Peyer's patch (tissue), 4 donors: Measurements from ENCODE around the gene OR5A1. TPM values are rescaled to one million over a fixed set of nuclear protein-coding genes. Genes with fewer than 3 reads are reported as not detected.

Source experiments
- DNase-seq, 3 donors: peaks; one replicate each; pipeline ENCODE4 v3.0.0-alpha.2; 2017 to 2019
- H3K27ac ChIP-seq, 4 donors: fragments of 200-600 bp; sonication (generic); one replicate each; pipeline ENCODE4 v1.5.1; 2016 to 2019
- H3K27me3 ChIP-seq, 2 donors: fragments of 200-600 bp; sonication (generic); one replicate each; pipeline ENCODE4 v1.5.1; 2019
- H3K36me3 ChIP-seq, 3 donors: fragments of 200-600 bp; sonication (generic); one replicate each; pipeline ENCODE4 v1.5.1; 2016 to 2019
- H3K4me1 ChIP-seq, 4 donors: fragments of 200-600 bp; sonication (generic); one replicate each; pipeline ENCODE4 v1.5.1; 2016 to 2019
- H3K4me3 ChIP-seq, 4 donors: fragments of 200-600 bp; sonication (generic); 1 replicate in 3 of 4; 2 replicates in 1 of 4; pipeline ENCODE4 v1.5.1; 2016 to 2019; ENCODE audit warnings: mild to moderate bottlenecking in 1 of 4
- H3K9me3 ChIP-seq, 4 donors: fragments of 200-600 bp; sonication (generic); one replicate each; pipeline ENCODE4 v1.5.1; 2016 to 2019; ENCODE audit warnings: mild to moderate bottlenecking in 1 of 4
- CTCF ChIP-seq, 6 experiments: fragments of 450-650 bp in 4 of 6; fragments of 200-600 bp in 2 of 6; sonication (generic) in 1 of 6; IDR thresholded peaks; one replicate each; pipeline ENCODE4 v1.5.1; 2017 to 2019; ENCODE audit warnings: antibody characterized with exemption in 6 of 6, mild to moderate bottlenecking in 3 of 6, moderate library complexity in 1 of 6
- POLR2A ChIP-seq, 2 donors: fragments of 450-650 bp; IDR thresholded peaks; one replicate each; pipeline ENCODE4 v1.5.1; 2017; ENCODE audit warnings: antibody characterized with exemption in 2 of 2, mild to moderate bottlenecking in 2 of 2, moderate library complexity in 2 of 2
- total RNA-seq, 4 donors: library from RNA; depleted of rRNA; stranded (reverse); fragments of >200 nt; gene quantifications; one replicate each; pipeline ENCODE4 v1.1.0, GENCODE V29; 2016

OR5A1 gene
- total RNA-seq, 4 donors from 2014 or later: not detected

GRCh38 chr11:59479906-59480305 lies 43.6 kb downstream of the OR5A1 start:
- Histone ChIP-seq H3K27ac (no peak overlapping the region), H3K4me1 (no peaks in the 10 kb centered on the region), H3K9me3 (no peaks in the 10 kb centered on the region), H3K36me3 (no peaks in the 10 kb centered on the region), H3K4me3 (no peak overlapping the region), H3K27me3 (no peaks in the 10 kb centered on the region)
- TF ChIP-seq POLR2A (IDR thresholded peaks at IDR 0.05): no peak
- no peak for TF ChIP-seq CTCF (IDR thresholded peaks at IDR 0.05)
- no peak for DNase-seq

GRCh38 chr11:59480359-59480758 lies 44.1 kb downstream of the OR5A1 start:
- no peaks in the 10 kb centered on the region for H3K36me3 ChIP-seq
- no peak overlapping the region for H3K27ac ChIP-seq
- no peak overlapping the region for H3K4me3 ChIP-seq
- H3K9me3 ChIP-seq: no peaks in the 10 kb centered on the region
- H3K4me1 ChIP-seq: no peaks in the 10 kb centered on the region
- no peak for DNase-seq
- no peaks in the 10 kb centered on the region for H3K27me3 ChIP-seq
- TF ChIP-seq POLR2A (IDR thresholded peaks at IDR 0.05) (no peak), CTCF (IDR thresholded peaks at IDR 0.05) (no peak)

Other genes starting within 250 kb of the OR5A1 start
- 10 to 100 TPM in 1 of 4 donors, 1 to 10 TPM in 3; 3.5 to 51.2 (median 6.0) TPM for gene MPEG1, start 223.5 kb upstream of the OR5A1 start, total RNA-seq
- gene OR5AN1, start 77.6 kb upstream of the OR5A1 start, total RNA-seq: not detected
- gene OR5A2, start 10.1 kb upstream of the OR5A1 start, total RNA-seq: not detected
- not detected for gene OR4D6, start 20.5 kb downstream of the OR5A1 start, total RNA-seq
- not detected for gene OR4D10, start 36.8 kb downstream of the OR5A1 start, total RNA-seq
- not detected for gene OR4D11, start 67.1 kb downstream of the OR5A1 start, total RNA-seq
- not detected for gene OR4D9, start 75.1 kb downstream of the OR5A1 start, total RNA-seq
- 100 to 1,000 TPM in 1 of 4 donors, 10 to 100 TPM in 3; 53.8 to 106 (median 58.7) TPM for gene OSBP, start 179.3 kb downstream of the OR5A1 start, total RNA-seq
- 10 to 100 TPM; 19.0 to 25.6 (median 22.9) TPM for gene PATL1, start 232.6 kb downstream of the OR5A1 start, total RNA-seq